GM21576 (cell line): Measurements from ENCODE around the gene KRTAP10-10.
"Not testable (repeated sequence)": the region's sequence is repeated elsewhere in the genome, so short reads cannot be mapped to it uniquely, and the experiment has no call there.

Experiments
- ATAC-seq: cut with Tn5 transposase; IDR thresholded peaks from one replicate; pipeline ENCODE4 v1.9.1; 2021; ENCODE audit warnings: mild to moderate bottlenecking, moderate library complexity; ENCODE audit not compliant: unreplicated experiment

The KRTAP10-10 gene

GRCh38 chr21:44681152-44681551, 44.0 kb downstream of the KRTAP10-10 start:
- no peak for ATAC-seq

- no peak for ATAC-seq
Observed at GRCh38 chr21:44681861-44682579, 44.9 kb downstream of the KRTAP10-10 start, which contains the start of gene KRTAP12-1. KRTAP12-1 (minus strand) TSS chr21:44682163; CDS start chr21:44682123, 40 bp downstream.

GRCh38 chr21:44682580-44683151, 45.5 kb downstream of the KRTAP10-10 start:
- no peak for ATAC-seq

- ATAC-seq = no peak
Observed at GRCh38 chr21:44684077-44684476, 46.9 kb downstream of the KRTAP10-10 start.

GRCh38 chr21:44684483-44684882, 47.3 kb downstream of the KRTAP10-10 start:
- ATAC-seq = no peak

- not testable (repeated sequence) for ATAC-seq
Observed at GRCh38 chr21:44685050-44685449, 47.9 kb downstream of the KRTAP10-10 start.

- no peak for ATAC-seq
Observed at GRCh38 chr21:44686000-44686781, 49.0 kb downstream of the KRTAP10-10 start.

- ATAC-seq = no peak
Observed at GRCh38 chr21:44686843-44687561, 49.8 kb downstream of the KRTAP10-10 start.

- no peak for ATAC-seq
Observed at GRCh38 chr21:44687671-44688070, 50.5 kb downstream of the KRTAP10-10 start.
